ENCODE results near the gene TUBA4B. TPM values are rescaled to one million over a fixed set of nuclear protein-coding genes. Genes with fewer than 3 reads are reported as not detected.
"Not testable (repeated sequence)": the region's sequence is repeated elsewhere in the genome, so short reads cannot be mapped to it uniquely, and the experiment has no call there.

Gene TUBA4B
- total RNA-seq, 2 donors from 2014 or later, result not detected

DNA sequence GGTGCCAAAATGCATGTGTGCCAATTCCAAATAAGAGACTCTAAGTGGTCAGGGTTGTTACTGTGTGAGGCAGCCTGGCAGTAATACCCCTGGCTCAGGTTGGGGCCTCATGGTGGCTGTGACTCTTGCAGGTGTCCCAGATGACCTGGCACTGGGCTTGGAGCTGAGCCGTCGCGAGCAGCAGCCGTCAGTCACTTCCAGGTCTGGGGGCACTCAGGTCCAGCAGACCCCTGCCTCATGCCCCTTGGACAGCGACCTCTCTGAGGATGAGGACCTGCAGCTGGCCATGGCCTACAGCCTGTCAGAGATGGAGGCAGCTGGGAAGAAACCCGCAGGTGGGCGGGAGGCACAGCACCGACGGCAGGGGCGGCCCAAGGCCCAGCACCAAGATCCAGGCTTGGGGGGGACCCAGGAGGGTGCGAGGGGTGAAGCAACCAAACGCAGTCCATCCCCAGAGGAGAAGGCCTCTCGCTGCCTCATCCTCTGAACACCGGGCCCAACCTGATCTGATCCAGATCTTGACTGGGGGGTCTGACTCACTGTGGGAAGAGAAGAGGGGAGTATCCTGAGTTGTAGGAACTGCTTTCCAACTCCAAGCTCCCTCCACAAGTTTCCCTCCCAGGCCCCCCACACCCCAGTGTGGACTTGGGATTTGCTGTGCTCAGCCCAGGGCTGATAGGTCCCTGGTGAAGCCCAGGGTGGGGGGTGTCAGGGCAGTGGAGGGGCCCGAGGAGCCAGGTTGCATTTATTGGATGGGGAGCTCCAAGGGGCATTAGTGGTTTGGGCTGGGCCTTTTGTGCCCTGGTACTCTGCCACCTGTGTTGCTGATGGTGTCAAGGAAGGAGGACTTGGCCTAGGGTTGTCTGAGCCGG is 31.7 kb downstream of the TUBA4B start:
- H3K9me3 ChIP-seq, result no peaks in the 10 kb centered on the region
- no peak for DNase-seq (ENCODE audit: low spot score)
- 85% methylated on average over 16 of the region's 16 CpGs for WGBS
- H3K27me3 ChIP-seq (replicated peaks; ENCODE audit: insufficient read depth), result no peaks in the 10 kb centered on the region
- H3K36me3 ChIP-seq, result peaks cover 0 to 16% of the 10 kb centered on the region in 2 donors
- H3K27ac ChIP-seq, result no peak overlapping the region
- intact Hi-C loops (cut with DNase I), result no loop called here
- TF ChIP-seq, protein P1, sequence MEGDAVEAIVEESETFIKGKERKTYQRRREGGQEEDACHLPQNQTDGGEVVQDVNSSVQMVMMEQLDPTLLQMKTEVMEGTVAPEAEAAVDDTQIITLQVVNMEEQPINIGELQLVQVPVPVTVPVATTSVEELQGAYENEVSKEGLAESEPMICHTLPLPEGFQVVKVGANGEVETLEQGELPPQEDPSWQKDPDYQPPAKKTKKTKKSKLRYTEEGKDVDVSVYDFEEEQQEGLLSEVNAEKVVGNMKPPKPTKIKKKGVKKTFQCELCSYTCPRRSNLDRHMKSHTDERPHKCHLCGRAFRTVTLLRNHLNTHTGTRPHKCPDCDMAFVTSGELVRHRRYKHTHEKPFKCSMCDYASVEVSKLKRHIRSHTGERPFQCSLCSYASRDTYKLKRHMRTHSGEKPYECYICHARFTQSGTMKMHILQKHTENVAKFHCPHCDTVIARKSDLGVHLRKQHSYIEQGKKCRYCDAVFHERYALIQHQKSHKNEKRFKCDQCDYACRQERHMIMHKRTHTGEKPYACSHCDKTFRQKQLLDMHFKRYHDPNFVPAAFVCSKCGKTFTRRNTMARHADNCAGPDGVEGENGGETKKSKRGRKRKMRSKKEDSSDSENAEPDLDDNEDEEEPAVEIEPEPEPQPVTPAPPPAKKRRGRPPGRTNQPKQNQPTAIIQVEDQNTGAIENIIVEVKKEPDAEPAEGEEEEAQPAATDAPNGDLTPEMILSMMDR (IDR thresholded peaks at IDR 0.05), result no peak
- TF ChIP-seq POLR2A (IDR thresholded peaks at IDR 0.05) (no peak), POLR2AphosphoS5 (IDR thresholded peaks at IDR 0.05) (no peak)
- H3K4me3 ChIP-seq, result no peak overlapping the region
- peaks cover 16% of the 10 kb centered on the region for H3K4me1 ChIP-seq (replicated peaks)

DNA sequence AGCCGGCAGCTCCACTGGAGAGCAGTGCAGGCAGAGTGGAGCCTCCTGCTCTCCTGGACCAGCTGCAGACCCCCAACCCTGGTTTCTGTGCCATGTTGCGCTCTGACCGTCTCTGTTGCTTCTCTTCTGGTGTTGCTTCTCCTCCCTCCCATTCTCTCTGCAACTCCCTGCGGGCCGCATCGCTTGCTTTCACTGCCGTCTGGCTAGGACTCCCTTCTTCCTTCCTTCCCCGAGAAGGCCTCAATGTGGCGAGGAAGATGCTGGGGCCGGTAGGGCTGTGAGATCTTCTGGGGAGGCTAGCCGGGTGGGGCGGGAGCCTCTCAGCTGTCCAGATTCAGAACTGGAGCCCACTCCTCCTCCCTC is 32.3 kb downstream of the TUBA4B start:
- TF ChIP-seq, protein P1 (IDR thresholded peaks at IDR 0.05), result no peak
- no peak for TF ChIP-seq POLR2A (IDR thresholded peaks at IDR 0.05)
- TF ChIP-seq POLR2AphosphoS5 (IDR thresholded peaks at IDR 0.05), result no peak
- no peaks in the 10 kb centered on the region for H3K9me3 ChIP-seq
- intact Hi-C loops (cut with DNase I), result no loop called here
- H3K4me3 ChIP-seq, result no peak overlapping the region
- 79% methylated on average over 12 of the region's 12 CpGs for WGBS
- no peak overlapping the region for H3K27ac ChIP-seq
- H3K4me1 ChIP-seq (replicated peaks), result peaks cover 11% of the 10 kb centered on the region
- peaks cover 0 to 16% of the 10 kb centered on the region in 2 donors for H3K36me3 ChIP-seq
- no peaks in the 10 kb centered on the region for H3K27me3 ChIP-seq (replicated peaks; ENCODE audit: insufficient read depth)
- no peak for DNase-seq (ENCODE audit: low spot score)

DNA sequence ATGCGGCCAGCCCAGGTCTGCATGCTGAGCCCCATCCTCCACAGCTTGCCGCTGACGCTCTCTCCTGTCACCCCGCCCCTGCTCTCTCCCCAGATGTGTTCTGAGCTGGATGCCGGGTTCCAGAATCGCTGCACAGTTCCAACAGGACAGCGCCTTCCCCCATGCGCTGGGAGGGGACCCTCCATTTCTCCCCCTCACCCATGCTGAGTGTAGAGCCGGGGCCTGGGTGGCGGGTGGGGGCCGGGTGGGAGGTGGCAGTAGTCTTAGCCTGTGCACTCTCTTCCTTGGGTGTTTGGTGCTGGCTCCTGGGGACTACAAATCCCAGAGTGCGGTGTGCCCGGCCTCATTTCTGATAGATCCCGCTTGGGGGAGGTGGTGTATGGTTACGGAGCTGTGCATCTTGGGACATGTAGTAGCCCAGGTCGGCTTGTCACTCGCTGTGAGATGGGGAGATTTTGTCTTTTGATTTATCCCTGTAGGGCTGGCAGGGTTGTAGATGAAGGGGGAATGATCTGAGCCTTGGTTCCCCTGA is 32.9 kb downstream of the TUBA4B start:
- H3K4me1 ChIP-seq (replicated peaks), result peaks cover 9% of the 10 kb centered on the region
- intact Hi-C loops (cut with DNase I), result no loop called here
- H3K9me3 ChIP-seq, result no peaks in the 10 kb centered on the region
- peaks cover 0 to 16% of the 10 kb centered on the region in 2 donors for H3K36me3 ChIP-seq
- no peak overlapping the region for H3K4me3 ChIP-seq
- peak; percentile 66 for DNase-seq (ENCODE audit: low spot score)
- WGBS, result 54% methylated on average over 17 of the region's 17 CpGs
- no peak overlapping the region for H3K27ac ChIP-seq
- TF ChIP-seq POLR2AphosphoS5 (IDR thresholded peaks at IDR 0.05) (peak; percentile 45), POLR2A (IDR thresholded peaks at IDR 0.05) (no peak)
- TF ChIP-seq, protein P1 (IDR thresholded peaks at IDR 0.05), result no peak
- no peaks in the 10 kb centered on the region for H3K27me3 ChIP-seq (replicated peaks; ENCODE audit: insufficient read depth)

DNA sequence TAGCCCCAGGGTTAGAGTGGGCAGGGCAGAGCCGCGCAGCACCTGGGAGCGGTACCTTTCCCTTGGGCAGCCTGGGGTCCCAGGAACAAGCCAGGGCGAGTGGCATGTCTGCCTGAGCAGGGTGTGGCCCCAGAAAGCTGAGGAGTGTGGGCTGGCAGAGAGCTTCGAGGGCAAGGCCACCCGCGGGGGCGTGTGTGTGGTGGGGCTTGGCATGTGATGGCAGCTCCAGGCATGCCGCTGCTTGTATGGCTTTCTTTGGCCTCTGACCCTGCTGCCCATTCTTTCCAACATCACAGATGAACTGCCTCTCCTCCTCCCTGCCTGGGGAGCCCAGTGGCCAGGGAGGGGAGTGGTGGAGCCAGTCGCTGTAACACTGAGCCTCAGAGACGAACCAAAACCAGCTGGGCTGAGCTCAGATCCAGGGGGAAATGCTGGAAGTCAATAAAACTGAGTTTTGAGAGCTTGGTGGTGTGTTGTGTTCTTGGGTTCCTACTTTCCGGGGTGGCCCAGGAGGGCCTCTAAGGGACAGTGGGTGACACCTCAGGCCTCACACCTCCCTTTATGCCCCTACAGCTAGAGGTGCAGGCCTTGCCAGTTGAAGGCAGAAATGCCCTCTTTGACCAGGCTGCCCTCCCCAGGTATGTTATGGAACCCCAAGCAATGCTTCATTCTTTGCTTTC is 33.5 kb downstream of the TUBA4B start:
- 50% methylated on average over 12 of the region's 12 CpGs for WGBS
- H3K27me3 ChIP-seq (replicated peaks; ENCODE audit: insufficient read depth), result no peaks in the 10 kb centered on the region
- intact Hi-C loops (cut with DNase I), result no loop called here
- no peaks in the 10 kb centered on the region for H3K9me3 ChIP-seq
- TF ChIP-seq POLR2AphosphoS5 (IDR thresholded peaks at IDR 0.05) (no peak), POLR2A (IDR thresholded peaks at IDR 0.05) (no peak)
- TF ChIP-seq, protein P1 (IDR thresholded peaks at IDR 0.05), result no peak
- no peak for DNase-seq (ENCODE audit: low spot score)
- H3K4me1 ChIP-seq (replicated peaks), result peaks cover 9% of the 10 kb centered on the region
- H3K4me3 ChIP-seq, result no peak overlapping the region
- peaks cover 0 to 16% of the 10 kb centered on the region in 2 donors for H3K36me3 ChIP-seq
- no peak overlapping the region for H3K27ac ChIP-seq

DNA sequence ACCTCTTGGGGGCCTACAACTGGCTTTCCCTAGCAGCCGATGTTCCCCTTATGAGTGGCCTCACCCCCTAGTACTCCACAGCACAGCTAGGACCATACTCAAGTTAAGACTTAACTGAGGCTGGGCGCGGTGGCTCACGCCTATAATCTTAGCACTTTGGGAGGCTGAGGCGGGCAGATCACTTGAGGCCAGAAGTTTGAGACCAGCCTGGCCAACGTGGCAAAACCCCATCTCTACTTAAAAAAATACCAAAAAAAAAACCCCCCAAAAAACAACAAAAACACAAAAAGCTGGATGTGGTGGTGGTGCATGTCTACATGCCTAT is 34.0 kb downstream of the TUBA4B start:
- H3K9me3 ChIP-seq; DNase-seq (ENCODE audit: low spot score); H3K4me3 ChIP-seq; H3K27ac ChIP-seq; intact Hi-C loops (cut with DNase I); H3K4me1 ChIP-seq (replicated peaks); H3K27me3 ChIP-seq (replicated peaks; ENCODE audit: insufficient read depth): not testable (repeated sequence)
- peaks cover 0 to 16% of the 10 kb centered on the region in 2 donors for H3K36me3 ChIP-seq
- WGBS, result 87% methylated on average over 6 of the region's 6 CpGs

Data from prostate gland (tissue), 2 donors.